ENCODE measurements around the gene UGCG.
"Not testable (repeated sequence)": the region's sequence is repeated elsewhere in the genome, so short reads cannot be mapped to it uniquely, and the experiment has no call there.

Gene UGCG

DNA sequence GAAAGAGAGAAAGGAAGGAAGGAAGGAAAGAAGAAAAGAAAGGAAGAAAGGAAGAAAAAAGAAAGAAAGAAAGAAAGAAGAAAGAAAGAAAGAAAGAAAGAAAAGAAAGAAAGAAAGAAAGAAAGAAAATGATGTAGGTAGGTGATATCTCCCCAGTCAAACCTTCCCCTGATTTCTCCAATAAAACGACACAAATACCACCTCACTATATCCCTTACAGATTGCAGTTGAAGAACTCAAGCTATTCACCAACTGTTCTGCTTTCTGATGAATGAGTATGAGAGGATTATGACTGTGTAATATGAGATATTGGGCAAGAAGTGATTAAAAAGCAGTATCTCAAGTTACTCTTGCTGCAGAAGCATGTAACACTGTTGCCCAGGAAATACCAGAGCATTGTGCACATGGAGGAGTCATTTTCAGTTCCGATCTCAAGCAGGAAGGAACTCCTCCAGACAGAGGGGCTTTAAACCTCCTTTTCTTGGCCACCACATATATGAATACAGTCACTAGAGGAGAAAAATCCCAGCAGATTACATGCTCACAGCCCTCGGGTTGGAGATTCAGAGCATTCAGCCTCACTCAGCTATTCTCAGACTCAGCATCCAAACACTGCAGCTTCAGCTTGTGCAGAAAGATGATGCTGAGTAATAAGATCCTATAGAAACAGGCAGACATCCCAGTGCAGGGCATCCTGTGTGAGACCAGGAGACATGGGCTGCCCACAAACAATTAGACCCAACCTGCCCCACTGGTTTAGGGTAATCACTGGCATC is 61.4 kb downstream of the UGCG start:
- DNase-seq = peak in 1 of 2 experiments; percentile 2

GRCh38 chr9:111959468-111960359 is 63.1 kb downstream of the UGCG start:
- DNase-seq = no peak

DNA sequence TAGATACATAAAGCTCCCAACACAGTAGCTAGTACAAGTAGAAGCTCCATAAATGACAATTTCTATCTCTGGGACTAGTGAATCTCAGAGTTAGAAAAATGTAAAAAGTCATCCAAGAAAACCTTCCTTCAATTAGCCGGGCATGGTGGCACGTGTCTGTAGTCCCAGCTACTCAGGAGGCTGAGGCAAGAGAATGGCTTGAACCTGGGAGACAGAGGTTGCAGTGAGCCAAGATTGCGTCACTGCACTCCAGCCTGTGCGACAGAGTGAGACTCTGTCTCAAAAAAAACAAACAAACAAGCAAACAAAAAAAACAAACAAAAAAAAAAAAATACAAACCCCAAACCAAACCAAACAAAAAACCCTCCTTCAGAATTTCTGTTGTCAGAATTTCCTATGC is 63.9 kb downstream of the UGCG start:
- DNase-seq = not testable (repeated sequence)

DNA sequence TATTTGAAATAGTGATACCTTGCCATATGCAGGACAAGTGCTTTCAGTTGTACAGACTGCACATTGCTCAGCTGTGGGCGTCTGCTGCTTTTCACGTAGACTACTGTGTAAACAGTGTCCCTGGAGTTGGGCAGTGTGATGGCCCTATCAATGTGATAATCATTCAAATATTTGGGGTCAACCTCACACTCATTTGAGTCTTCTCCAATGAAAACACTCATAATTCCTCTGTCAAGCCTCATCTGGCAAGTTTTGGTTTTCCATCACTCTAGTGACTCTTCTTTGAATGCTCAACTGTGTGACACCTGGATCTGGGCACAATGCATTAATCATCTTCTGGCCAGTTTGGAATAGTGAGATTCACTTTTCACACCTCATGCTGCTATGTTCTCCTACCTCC is 64.4 kb downstream of the UGCG start:
- DNase-seq = no peak

GRCh38 chr9:111961575-111961974 is 65.0 kb downstream of the UGCG start:
- DNase-seq = no peak

DNA sequence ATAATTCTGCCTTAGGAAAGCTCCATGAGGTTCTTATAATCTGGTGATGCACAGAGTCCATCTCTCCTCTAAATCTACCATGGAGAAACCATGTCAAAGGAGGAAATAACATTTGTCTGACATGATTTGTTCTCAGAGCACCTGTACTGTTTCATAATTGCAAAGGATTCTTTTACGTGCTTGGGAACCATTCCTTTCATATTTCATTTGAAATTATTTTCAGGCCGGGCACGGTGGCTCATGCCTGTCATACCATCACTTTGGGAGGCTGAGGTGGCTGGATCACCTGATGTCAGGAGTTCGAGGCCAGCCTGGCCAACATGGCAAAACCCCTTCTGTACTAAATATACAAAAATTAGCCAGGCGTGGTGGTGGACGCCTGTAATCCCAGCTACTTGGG is 65.4 kb downstream of the UGCG start:
- no peak for DNase-seq

GRCh38 chr9:111963995-111964394 is 67.4 kb downstream of the UGCG start:
- DNase-seq = no peak

DNA sequence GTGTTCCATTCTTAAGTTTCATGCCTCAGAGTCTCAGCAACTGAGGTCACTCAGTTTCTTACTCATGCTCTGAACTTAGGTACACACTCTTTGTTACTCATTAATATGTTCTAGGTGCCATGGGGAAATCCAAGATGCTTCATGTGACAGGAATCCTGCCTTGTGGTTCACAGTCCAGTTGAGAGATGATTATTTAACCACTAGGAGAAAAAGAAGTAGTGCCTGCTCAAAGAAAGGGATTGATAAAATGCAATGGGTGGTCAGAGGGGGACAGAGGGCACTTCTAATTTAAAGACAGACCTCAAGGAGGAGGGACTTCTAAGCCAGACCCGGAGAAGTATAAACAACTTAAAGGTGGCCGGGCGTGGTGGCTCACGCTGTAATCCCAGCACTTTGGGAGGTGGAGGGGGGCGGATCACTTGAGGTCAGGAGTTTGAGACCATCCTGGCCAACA is 69.0 kb downstream of the UGCG start:
- DNase-seq = no peak

DNA sequence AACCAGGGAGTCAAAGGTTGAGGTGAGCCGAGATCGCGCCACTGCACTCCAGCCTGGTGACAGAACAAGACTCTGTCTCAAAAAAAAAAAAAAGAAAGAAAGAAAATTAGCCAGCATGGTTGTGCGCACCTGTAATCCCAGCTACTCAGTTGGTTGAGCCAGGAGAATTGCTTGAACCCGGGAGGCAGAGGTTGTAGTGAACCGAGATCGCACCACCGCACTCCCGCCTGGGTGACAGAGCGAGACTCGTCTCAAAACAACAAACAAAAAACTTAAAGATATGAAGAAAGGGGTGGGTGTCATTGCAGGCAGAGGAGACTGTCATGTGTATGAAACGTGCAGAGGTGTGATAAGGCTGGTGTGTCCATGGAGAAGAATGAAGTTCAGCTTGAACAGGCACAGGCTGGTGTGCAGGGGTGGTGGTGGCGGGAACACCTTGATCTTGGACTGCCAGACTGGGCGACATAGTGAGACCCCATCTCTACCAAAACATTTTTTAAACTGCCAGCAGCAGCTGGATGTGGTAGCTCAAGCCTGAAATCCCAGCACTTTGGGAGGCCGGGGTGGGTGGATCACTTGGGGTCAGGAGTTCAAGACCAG is 69.6 kb downstream of the UGCG start:
- DNase-seq = no peak

- no peak for DNase-seq
These were observed 70.3 kb downstream of the UGCG start for GRCh38 chr9:111966861-111967291.

- no peak for DNase-seq
These were observed 71.0 kb downstream of the UGCG start for GRCh38 chr9:111967621-111968020.

- DNase-seq = no peak
These were observed 72.4 kb downstream of the UGCG start for GRCh38 chr9:111969061-111969460.

DNA sequence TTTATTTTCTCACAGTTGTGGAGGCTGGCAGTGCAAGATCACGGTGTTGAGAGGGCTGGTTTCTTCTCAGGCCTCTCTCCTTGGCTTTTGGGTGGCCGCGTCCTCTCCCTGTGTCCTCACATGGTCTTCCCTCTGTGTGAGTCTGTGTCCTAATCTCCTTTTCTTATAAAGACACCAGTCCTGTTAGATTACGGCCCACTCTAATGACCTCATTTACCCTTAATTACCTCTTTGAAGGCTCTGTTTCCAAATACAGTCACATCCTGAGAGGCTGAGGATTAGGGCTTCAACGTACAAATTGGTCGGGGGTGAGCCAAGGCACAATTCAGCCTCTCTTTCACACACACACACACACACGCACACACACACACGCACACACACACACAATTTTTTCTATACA is 73.0 kb downstream of the UGCG start:
- DNase-seq = no peak

DNA sequence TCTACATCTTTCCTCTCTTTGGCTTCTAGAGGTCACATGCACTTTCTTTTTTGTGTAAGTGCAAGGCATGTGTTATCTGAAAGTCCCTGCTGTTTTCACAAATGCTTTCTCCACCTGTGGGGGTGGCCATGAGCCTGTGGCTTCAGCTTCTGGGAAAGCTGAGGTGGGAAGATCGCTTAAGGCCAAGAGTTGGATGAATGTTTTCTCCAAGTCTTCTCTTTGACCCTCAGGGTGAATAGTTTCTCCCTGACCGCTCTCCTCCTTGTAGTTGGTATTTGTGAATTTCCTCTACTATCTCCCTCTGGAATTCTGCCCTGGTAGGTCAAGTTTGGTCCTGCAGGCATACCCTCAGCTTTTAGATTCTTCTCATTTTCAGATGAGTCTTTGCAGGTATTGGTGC is 74.2 kb downstream of the UGCG start:
- no peak for DNase-seq

- DNase-seq = no peak
These were observed 77.6 kb downstream of the UGCG start for GRCh38 chr9:111974092-111974681.

GRCh38 chr9:111975709-111976108 is 79.1 kb downstream of the UGCG start:
- DNase-seq = peak in 1 of 2 experiments; percentile 14

- no peak for DNase-seq
These were observed 82.0 kb downstream of the UGCG start for GRCh38 chr9:111978616-111979015.

DNA sequence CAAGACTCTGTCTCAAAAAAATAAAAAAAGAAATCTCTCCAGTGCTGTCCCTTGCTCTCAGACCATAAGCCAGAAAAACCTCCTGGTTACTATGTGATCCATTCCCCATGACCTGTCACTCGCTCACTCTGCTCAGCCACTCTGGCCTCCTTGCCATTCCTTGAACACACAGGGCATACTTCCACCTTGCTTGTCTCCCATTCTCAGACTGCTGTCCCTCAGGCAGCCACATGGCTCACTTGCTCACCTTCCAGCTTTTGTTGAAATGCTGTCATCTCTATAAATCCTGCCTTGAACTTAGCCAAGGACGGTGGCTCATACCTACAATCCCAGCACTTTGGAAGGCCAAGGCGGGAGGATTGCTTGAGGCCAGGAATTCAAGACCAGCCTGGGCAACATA is 82.9 kb downstream of the UGCG start:
- no peak for DNase-seq

DNA sequence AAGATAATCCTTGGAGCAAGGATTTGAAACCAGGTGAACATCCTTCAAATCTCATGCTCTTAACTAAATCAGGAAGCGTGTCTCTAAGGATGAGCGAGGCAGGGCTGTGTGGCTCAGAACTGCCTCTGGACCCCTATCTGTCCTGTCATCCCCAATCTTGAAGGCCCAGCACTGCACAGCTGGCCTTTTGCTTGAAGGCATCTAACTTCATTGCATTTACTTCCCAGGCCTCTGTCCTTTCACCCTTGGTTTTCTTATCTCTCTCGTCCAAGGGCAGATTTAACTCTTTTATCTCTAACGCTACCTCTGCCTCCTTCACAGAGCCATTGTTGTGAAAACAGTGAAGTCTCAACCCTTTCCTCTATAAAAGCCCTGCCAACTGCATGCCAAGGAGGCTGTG is 83.8 kb downstream of the UGCG start:
- no peak for DNase-seq

DNA sequence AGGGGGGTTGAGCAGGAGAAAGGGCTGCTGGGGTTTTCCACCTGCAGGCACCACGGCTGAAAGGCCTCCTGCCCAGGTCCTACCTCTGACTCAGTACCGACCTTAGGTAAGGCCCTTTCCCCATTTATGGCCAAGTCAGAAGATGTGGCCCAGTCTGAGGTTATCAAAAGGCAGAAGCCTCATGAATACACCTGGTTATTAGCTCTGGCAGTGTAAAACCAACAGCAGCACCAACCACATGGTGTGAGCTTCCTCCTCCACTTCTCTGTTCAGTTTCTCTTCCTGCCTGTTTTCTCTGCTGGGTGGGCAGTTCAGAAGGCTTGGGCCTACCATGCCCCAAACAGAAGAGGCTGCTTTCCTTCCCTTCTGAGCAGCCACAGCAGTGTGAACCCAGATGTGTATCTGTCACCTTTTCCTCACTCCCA is 86.9 kb downstream of the UGCG start:
- no peak for DNase-seq

DNA sequence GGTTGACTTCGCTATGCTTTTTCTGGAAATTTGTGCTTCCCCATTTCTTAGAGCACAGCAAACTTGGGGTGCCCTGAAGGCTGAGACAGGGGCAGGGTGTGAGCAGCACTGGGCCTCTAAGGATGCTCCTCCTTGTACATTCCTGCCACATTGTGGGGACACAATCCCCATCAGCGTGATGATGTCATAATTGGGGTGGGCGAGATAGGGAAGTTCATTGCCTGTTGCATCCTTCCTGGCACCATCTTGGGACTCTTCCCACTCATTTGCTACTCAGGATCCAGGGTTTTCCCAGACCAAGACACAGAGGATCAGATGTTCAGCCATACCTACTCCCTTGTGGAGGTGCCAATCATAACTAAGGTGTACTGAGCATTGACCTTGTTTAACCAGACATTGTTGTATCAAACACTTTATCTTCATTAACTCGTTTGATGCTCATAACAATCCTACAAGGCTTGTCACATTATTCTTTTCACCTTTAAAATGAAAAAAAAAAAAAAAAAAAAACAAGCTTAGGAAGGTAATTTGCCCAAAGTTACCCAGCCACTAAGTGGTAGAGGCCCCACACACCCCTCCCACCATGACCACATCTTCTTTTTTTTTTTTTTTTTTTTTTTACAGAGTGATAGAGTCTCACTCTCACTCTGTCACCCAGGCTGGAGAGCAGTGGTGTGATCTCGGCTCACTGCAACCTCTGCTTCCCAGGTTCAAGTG is 87.6 kb downstream of the UGCG start:
- no peak for DNase-seq
